ENCODE results near the gene TRAPPC12. TPM values are rescaled to one million over a fixed set of nuclear protein-coding genes. Genes with fewer than 3 reads are reported as not detected.
"Not testable (repeated sequence)": the region's sequence is repeated elsewhere in the genome, so short reads cannot be mapped to it uniquely, and the experiment has no call there.

The TRAPPC12 gene
- polyA plus RNA-seq, 4 donors, result 63.9 to 107 (median 83.8) TPM

DNA sequence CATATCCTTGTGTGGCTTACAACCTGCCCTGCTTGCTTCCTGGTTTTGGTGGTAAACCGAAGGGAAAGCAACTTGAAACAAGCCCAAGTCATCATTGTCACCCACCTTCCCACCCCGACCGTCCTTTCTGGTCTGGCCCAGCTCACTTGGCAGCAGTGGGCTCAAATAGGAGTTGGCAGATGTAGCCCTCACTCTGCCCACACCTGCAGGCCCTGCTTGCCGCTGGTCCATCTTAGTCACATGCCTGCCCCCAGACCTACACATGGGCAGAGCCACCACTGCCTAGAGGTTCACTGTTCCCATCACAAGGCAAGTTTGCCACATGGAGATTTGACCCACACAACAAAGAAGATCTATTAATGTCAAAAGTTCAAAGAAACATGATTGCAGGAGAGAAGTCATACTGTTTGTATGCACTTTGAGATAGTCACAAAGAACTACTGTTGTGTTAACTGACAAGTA, 11.2 kb upstream of the TRAPPC12 start:
- DNase-seq (ENCODE audit: low read depth in 4 of 4, low spot score in 2 of 4), result no peak

DNA sequence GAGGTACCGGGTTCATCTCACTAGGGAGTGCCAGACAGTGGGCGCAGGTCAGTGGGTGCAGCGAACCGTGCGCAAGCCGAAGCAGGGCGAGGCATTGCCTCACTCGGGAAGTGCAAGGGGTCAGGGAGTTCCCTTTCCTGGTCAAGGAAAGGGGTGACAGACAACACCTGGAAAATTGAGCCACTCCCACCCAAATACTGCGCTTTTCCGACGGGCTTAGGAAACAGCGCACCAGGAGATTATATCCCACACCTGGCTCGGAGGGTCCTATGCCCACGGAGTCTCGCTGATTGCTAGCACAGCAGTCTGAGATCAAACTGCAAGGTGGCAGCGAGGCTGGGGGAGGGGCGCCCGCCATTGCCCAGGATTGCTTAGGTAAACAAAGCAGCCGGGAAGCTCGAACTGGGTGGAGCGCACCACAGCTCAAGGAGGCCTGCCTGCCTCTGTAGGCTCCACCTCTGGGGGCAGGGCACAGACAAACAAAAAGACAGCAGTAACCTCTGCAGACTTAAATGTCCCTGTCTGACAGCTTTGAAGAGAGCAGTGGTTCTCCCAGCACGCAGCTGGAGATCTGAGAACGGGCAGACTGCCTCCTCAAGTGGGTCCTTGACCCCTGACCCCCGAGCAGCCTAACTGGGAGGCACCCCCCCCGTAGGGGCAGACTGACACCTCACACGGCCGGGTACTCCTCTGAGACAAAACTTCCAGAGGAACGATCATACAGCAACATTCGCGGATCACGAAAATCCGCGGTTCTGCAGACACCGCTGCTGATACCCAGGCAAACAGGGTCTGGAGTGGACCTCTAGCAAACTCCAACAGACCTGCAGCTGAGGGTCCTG, 9.9 kb upstream of the TRAPPC12 start:
- not testable (repeated sequence) for DNase-seq (ENCODE audit: low read depth in 4 of 4, low spot score in 2 of 4)

DNA sequence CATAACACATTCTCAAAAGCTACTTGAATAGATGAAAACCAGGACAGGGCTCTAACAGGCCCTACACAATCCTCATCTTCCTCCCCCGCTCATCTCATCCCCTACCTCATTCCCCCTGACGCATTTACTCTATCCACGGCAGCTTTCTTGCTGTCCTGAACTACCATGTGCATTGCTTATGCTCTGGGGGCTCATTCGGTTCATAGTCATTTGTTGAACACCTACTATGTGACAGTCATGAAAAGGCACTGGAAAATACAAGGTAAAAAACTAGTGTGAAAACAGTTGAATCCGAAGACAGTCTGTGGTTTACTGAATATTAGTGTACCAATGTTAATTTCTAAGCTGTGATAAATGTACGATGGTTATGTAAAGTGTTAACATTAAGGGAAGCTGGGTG, 2.7 kb upstream of the TRAPPC12 start:
- DNase-seq (ENCODE audit: low read depth in 4 of 4, low spot score in 2 of 4), result no peak

DNA sequence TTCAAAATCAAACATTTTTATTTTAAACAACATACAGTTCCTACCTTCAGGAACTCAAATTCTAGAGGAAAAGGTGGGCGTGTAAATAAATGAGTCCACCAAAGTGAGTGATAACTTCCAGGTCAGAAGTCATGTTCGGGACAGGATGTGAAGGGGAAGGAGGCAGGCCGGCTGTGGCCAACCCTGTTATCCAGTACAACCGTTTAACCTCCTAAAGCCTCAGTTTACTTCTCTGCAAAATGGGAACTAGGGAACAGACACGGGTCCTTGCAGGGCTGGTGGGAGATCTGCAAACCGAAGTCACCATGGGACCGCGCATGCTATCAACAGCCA, 2.2 kb upstream of the TRAPPC12 start:
- DNase-seq (ENCODE audit: low read depth in 4 of 4, low spot score in 2 of 4), result peak in 1 of 4 donors; percentile 19

DNA sequence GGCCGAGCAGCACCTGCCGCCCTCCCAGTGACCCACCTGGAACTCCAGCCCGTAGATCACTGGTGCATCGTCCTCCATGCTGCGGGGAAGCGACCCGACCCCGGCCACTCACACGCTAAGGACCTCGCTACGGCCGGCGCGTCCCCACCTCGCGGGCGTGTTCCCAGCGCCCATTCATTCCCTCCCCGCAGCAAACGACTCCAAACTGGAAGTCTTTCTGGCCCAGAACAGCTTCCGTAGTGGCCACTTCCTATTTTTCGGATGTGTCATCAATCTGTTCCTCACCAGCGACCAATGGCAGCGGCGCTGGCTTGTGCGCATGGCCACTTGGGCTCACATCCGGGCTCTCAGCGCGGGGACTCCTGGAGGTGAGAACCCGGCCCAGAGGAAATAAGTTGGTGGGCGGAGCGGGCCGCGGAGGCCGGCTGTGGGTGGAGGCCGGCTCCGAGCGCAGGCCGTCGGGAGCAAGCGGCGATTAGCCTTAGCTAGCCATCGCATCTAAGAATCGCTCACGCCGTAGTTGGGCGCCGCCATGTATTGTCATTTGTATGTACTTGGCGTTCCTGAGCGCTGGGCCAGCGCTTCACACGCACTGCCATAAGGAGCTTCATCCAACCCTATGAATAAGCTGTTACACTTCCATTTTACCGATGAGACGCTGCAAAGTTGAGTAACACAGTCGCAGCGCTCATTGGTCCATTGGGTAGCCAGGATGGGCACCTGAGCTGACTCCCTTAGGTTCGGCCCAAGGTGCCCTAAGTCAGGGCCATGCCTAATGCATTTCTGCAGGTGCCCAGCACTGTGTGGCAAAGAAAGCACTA, 1.7 kb upstream of the TRAPPC12 start, which contains the start of gene EIPR1:
Gene EIPR1, minus strand, starts transcription at position 207 of the 821 bp plus-strand sequence. Its CDS starts 129 bp downstream, at position 78.
- peak; percentile 93 to 97 (median 94) for DNase-seq (ENCODE audit: low read depth in 4 of 4, low spot score in 2 of 4)

DNA sequence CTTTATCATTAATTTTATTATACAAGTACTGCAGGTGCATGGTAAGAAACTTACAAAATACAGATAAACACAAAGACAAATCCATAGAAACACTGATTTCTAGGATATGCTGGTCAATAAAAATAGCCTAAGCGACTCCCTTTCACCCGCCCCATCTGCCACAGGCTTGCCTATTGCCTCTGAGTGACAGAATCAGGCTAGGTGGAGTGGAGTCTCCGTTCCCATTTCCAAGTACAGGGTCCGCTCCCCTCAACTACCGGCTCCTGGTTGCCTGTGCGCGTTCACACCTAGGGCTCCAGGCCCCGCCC, 201 bp upstream of the TRAPPC12 start:
- no peak for DNase-seq (ENCODE audit: low read depth in 4 of 4, low spot score in 2 of 4)

DNA sequence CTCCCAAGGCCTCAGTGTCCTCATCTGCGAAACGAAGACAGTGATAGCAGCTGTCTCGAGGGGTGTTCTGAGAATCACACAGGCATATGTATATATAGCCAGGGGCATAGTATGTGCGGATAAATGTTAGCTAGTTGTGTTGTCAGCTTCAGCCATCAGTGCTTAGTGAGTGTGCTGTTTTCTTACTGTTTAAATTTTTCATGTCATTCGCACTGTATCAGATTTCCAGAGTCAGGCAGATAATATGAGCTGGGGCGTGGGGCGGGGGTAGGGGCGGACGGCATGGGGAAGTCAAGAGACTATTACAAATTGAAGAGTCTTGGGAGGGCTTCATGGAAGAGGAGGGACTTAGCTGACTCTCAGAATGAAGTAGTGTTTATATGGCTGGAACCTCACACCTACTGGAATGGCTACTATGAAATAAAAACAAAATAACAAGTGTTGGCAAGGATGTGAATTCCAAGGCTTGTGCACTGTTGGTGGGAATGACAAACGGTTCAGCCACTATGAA, 7.0 kb downstream of the TRAPPC12 start:
- DNase-seq (ENCODE audit: low read depth in 4 of 4, low spot score in 2 of 4), result no peak

DNA sequence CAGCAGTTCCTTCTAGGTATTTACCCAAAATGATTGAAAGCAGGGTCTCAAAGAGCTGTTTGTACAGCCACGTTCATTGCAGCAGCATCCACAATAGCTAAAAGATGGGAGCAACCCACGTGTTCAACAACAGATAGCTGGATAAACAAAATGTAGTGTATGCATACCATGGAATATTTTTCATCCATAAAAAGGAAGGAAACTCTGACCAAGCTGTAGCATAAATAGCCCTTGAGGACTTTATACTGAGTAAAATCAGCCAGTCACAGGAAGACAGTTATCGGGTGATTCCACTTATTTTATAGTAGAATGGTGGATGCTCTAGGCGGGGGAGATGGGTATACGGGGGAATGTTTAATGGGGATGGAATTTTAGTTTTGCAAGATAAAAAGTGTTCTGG, 7.5 kb downstream of the TRAPPC12 start:
- no peak for DNase-seq (ENCODE audit: low read depth in 4 of 4, low spot score in 2 of 4)

DNA sequence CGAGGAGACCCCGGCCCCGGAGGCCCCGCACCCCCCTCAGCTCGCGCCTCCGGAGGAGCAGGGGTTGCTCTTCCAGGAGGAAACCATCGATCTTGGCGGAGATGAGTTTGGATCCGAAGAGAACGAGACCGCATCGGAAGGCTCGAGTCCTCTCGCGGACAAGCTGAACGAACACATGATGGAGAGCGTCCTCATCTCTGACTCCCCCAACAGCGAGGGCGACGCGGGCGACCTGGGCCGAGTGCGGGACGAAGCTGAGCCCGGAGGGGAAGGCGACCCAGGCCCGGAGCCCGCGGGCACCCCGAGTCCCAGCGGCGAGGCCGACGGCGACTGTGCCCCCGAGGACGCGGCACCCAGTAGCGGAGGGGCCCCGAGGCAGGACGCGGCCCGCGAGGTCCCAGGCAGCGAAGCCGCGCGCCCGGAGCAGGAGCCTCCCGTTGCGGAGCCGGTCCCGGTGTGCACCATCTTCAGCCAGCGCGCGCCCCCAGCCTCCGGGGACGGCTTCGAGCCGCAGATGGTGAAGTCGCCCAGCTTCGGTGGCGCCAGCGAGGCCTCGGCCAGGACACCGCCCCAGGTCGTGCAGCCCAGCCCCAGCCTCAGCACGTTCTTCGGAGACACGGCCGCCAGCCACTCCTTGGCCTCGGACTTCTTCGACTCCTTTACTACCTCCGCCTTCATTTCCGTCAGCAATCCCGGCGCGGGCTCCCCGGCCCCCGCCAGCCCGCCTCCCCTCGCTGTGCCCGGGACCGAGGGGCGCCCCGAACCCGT, 8.3 kb downstream of the TRAPPC12 start:
- no peak for DNase-seq (ENCODE audit: low read depth in 4 of 4, low spot score in 2 of 4)

DNA sequence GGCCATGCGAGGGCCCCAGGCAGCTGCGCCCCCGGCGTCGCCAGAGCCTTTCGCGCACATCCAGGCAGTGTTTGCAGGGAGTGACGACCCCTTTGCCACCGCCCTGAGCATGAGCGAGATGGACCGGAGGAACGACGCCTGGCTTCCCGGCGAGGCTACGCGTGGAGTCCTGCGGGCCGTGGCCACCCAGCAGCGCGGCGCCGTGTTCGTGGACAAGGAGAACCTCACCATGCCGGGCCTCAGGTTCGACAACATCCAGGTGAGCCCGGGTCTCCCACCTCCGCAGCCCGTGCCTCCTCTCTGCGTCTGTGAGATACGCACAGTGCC, 8.9 kb downstream of the TRAPPC12 start:
- DNase-seq (ENCODE audit: low read depth in 4 of 4, low spot score in 2 of 4), result no peak

DNA sequence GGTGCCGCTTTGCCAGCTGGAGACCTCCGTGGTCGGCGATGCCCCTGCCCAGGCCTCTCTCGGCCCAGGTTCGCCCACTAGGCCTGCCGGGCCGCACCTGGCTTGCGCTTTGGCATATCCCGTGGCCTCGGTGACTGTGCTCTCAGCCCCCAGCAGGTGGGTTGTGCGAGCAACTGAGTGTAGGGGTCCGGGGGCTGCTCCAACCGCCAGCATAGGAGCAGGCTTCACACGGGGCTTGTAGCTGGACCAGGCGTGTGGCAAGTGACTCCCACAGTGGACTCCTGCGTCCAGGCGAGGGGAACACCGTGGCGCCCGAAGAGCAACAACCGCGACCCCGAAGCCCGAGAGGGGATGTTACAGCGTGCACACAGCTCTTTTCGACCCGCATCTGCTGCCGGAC, 9.7 kb downstream of the TRAPPC12 start:
- DNase-seq (ENCODE audit: low read depth in 4 of 4, low spot score in 2 of 4), result no peak

DNA sequence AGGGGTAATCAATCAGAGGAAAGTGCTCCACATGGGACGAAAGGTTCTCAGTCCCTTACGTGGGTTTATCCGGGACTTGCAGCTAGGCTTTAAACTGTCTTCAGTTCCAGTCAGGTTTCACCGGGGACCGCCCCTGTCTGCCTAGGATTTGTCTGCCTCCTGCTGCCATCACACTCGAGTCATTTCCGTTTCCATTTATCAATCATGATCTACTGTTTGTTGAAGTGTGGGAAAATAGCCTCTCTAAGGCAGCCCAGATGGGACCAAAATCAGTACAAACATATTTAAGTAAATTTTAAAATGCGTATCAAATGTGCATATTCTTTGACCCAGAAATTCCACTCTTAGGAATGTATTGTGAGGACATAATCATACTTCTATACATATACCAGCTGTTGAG, 10.5 kb downstream of the TRAPPC12 start:
- no peak for DNase-seq (ENCODE audit: low read depth in 4 of 4, low spot score in 2 of 4)

DNA sequence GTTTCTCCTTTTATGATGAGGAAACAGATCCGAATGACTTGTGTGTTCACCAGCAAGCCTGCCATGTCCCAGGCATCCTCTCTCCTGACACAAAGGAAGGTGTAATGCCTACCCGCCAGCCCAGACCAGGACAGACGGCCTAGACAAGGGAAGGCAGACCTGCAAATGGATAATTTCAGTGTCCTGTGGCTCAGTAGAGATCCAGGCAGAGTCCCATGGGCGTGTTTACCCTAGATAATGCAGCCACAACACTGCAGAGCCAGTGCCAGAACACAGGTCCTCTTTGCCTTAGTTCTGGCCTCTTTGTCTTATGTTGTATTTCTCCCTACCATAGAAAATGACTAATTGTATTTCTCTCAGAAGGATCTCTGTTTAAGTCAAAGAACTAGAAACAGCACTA, 12.7 kb downstream of the TRAPPC12 start:
- no peak for DNase-seq (ENCODE audit: low read depth in 4 of 4, low spot score in 2 of 4)

DNA sequence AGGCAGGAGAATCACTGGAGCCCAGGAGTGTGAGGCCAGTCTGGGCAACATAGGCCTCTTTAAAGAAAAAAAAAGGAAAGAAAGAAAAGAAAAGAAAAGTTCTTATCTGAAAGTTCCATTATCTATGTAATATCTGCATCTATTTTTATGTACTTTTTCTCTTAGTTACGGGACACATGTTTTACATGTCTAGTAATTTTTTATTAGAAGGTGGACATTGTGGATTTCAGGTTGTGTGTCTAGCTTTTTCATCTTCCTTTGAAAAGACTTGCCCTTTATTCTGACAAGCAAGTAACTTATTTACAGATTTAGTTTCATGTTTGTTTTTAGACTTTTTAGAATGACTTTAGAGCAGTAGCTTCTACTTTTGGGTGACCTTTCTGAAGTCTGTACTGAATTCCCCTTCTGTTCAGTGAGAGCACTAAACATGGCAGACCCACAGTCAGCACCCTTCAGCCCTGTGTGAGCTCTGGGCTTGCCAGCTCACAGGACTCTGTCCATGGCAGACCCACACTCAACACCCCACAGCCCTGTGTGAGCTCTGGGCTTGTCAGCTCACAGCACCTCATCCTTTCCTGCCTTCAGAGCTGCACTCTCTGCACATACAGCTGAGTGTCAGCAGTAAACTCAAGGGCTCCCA, 17.5 kb downstream of the TRAPPC12 start:
- DNase-seq (ENCODE audit: low read depth in 4 of 4, low spot score in 2 of 4), result no peak

DNA sequence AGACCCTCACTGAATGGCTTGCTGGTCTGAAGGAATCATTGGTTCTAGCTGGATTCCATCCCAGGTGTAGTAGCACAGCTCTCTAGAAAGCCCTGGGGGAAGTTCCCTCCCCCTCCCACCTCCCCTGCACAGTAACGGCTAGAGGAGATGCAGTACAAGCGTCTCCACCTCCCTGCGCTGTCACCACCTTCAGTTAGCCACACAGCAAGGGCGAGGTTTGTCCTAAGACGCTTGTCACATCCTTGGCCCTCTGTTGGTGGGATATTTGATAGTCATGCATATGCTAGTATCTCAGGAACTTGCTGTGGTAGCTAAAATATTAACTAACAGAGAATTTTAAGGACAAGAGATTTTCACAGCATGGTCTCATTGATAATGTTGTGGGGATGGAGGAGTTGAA, 19.4 kb downstream of the TRAPPC12 start:
- DNase-seq (ENCODE audit: low read depth in 4 of 4, low spot score in 2 of 4), result no peak

DNA sequence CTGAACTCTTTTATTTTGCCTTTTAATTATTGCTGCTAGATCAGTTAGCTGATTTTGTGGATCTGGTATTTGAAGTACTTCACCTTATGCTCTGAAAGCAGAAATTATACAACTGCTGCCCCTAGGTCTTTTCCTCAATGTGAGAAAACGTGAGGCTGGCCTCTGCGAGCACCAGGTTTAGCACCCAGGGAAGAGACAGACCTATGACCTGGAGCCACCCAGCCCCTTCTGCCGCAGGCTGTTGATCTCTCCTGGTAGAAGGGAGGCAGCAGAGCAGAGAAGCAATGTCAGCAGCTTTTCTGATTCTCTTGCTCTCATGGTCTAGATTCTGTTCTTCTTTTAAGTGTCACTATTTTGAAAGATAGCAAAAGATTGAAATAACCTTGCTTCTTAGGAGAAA, 19.9 kb downstream of the TRAPPC12 start:
- DNase-seq (ENCODE audit: low read depth in 4 of 4, low spot score in 2 of 4), result no peak

DNA sequence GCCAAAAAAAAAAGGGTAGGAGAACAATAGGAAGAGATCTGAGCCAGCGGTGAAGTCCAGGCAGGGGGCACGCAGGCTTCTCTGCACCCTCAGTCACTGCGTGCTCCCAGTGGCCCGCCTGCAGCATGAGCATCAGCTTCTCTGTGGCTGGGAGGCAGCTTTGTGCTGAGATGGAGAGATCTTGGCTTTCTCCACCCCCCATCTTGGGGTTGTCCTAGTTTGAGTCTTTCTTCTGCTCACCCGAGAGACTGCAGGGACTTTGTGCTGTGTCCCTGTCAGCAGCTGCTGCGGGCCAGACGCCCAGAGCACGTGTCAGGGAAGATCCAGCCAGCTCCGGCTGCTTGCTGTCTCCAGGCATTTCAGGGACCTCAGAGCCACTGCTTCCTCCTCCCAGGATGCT, 20.3 kb downstream of the TRAPPC12 start:
- DNase-seq (ENCODE audit: low read depth in 4 of 4, low spot score in 2 of 4), result peak in 1 of 4 donors; percentile 21

DNA sequence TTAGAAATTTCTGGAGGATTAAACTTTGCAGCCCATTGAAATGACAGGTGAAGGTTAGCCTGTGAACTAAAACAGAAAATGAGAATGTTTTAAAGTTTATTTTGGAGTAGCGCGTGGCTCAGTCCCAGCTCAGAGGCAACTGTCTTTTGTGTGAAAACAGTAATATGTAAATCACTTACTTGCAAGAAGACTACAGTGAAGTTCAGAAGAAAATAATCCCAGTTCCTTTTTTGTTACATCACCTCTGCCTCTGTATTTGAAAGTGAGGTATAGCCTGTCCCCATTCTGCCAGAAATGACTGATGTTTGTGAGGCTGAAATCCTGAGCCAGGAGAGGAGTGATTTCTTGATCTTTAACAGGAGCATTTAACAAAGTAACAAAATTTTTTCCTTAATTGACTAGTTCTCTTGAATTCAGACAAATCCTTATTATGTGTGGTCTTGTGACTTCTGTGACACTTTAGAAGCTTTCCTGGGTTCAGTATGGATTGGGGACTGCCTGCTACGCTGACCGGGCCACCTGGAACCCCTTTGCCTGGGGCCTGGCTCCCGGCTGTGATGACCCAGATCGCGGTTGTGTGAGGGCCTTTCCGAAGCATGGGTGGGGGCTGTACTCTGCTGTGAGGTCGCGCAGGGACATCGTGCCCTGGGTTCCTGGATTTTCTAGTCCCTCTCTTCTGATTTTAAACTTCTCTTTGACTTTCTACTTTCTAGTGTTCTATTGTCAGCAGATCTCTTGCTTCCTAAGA, 24.3 kb downstream of the TRAPPC12 start:
- no peak for DNase-seq (ENCODE audit: low read depth in 4 of 4, low spot score in 2 of 4)

DNA sequence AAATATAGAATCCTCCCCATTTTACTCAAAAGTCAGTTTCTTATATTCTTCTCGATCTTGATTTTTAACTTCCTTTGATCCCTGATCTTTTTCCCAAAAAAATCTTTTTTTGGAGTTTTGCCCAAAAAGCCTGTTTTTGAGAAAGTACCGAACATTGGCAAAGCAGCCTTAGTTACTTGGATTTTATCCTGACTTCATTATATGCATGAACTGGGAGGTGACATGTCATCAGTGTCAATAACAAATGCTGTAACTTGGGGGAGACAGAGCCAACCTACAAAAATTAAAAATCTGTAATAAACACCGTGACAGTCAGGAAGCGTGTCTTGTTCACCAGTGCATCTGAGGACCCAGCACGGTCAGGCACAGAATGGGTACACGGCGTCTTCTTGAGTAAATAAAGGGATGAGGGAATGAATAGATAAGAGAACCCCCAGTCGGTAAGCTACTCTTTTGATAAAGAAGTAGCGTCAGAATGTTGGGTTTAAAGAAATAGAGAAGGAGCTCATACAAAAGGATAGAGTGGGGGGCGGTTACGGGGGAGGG, 24.9 kb downstream of the TRAPPC12 start:
- DNase-seq (ENCODE audit: low read depth in 4 of 4, low spot score in 2 of 4), result no peak

DNA sequence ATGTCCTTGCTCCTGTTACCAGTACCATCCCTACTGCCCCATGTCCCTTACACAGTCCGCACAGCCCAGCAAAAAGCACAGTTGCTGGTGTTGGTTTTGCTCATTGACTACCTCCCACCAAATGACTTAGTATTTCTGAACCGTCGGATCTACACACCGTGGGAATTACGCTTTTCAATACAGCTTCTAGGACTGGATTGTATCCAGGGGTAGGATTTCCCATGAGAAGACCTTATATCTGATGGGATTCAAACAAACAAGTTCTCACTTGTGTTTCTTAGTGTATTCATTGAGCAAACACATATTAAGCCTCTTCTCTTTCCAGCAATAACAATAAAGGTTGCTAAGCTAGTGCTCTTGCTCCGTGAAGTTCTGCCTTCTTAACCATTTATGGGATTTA, 25.8 kb downstream of the TRAPPC12 start:
- no peak for DNase-seq (ENCODE audit: low read depth in 4 of 4, low spot score in 2 of 4)

Data from left renal cortex interstitium (tissue), 4 donors.